BLaER1 (cell line): ENCODE measurements around the gene ATXN7L2.

Source experiments
- H3K27ac ChIP-seq: shearing (Covaris generic); formaldehyde crosslinking; 2 replicates; pipeline ENCODE4 v1.8.1; 2022
- H3K27me3 ChIP-seq: shearing (Covaris generic); formaldehyde crosslinking; 2 replicates; pipeline ENCODE4 v1.8.1; 2022
- H3K36me3 ChIP-seq: shearing (Covaris generic); formaldehyde crosslinking; 2 replicates; pipeline ENCODE4 v1.8.1; 2022
- H3K4me1 ChIP-seq: shearing (Covaris generic); formaldehyde crosslinking; 2 replicates; pipeline ENCODE4 v1.8.1; 2022
- H3K4me2 ChIP-seq: shearing (Covaris generic); formaldehyde crosslinking; 2 replicates; pipeline ENCODE4 v1.8.1; 2022
- H3K4me3 ChIP-seq: shearing (Covaris generic); formaldehyde crosslinking; 2 replicates; pipeline ENCODE4 v1.8.1; 2022
- H3K9ac ChIP-seq: shearing (Covaris generic); formaldehyde crosslinking; 2 replicates; pipeline ENCODE4 v1.8.1; 2022
- H3K9me3 ChIP-seq: shearing (Covaris generic); formaldehyde crosslinking; 2 replicates; pipeline ENCODE4 v1.8.1; 2022
- H4K20me1 ChIP-seq: shearing (Covaris generic); formaldehyde crosslinking; 2 replicates; pipeline ENCODE4 v1.8.1; 2022
- Cebpa-rat ChIP-seq: shearing (Covaris generic); IDR thresholded peaks from 2 replicates; pipeline ENCODE4 v1.8.1; 2022

Gene ATXN7L2

DNA sequence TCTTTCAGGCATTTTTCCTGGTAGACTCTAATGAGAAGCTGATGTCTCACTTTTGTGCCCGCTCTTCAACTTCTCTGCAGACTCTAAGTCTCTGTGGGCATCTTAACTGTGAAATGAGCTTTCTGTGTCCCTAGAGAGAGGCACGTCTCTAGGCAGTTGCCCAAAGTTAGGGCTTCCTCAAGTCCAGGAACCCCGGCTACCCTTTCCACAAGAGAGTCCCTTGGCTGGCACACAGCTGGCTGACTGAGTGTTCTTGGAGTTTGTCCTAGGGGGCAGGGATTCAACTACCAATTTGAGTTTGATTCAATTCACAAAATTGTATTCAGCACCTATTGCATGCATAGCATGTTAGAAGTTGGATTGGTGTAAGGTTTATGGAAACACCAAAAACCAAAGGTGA is 57.4 kb downstream of the ATXN7L2 start:
- Histone ChIP-seq H3K4me2 (peak overlapping the region; percentile 47), H3K4me1 (peaks cover 14% of the 10 kb centered on the region), H3K27me3 (no peaks in the 10 kb centered on the region), H3K9ac (no peak overlapping the region), H3K4me3 (no peak overlapping the region), H3K9me3 (no peaks in the 10 kb centered on the region), H3K27ac (no peak overlapping the region), H4K20me1 (no peaks in the 10 kb centered on the region), H3K36me3 (no peaks in the 10 kb centered on the region)
- no peak for TF ChIP-seq Cebpa-rat
